GM19193 (cell line): Measurements from ENCODE around the gene NPM3.

Source experiments
- POLR2A ChIP-seq: IDR thresholded peaks from 4 replicates; pipeline ENCODE4 v1.6.1; 2011; ENCODE audit not compliant: insufficient read depth, insufficient read length; ENCODE audit errors: extremely low read depth

Gene NPM3

GRCh38 chr10:101780818-101781654, 2.2 kb downstream of the NPM3 start:
- no peak for TF ChIP-seq POLR2A

- no peak for TF ChIP-seq POLR2A
Observed at GRCh38 chr10:101780187-101780817, 2.9 kb downstream of the NPM3 start.

- TF ChIP-seq POLR2A, result no peak
Observed at GRCh38 chr10:101779544-101780186, 3.6 kb downstream of the NPM3 start.

- no peak for TF ChIP-seq POLR2A
Observed at GRCh38 chr10:101778781-101779543, 4.3 kb downstream of the NPM3 start.

- TF ChIP-seq POLR2A, result no peak
Observed at GRCh38 chr10:101778151-101778780, 5.0 kb downstream of the NPM3 start.

- TF ChIP-seq POLR2A, result no peak
Observed at GRCh38 chr10:101777619-101778145, 5.6 kb downstream of the NPM3 start.

- no peak for TF ChIP-seq POLR2A
Observed at GRCh38 chr10:101776161-101776817, 7.0 kb downstream of the NPM3 start.

GRCh38 chr10:101775273-101776160, 7.7 kb downstream of the NPM3 start, which contains the start of gene FGF8:
Gene FGF8 (minus strand): TSS chr10:101776114. CDS start chr10:101775900, 214 bp downstream.
- TF ChIP-seq POLR2A, result no peak

GRCh38 chr10:101774589-101775272, 8.5 kb downstream of the NPM3 start:
- no peak for TF ChIP-seq POLR2A

GRCh38 chr10:101773923-101774588, 9.2 kb downstream of the NPM3 start:
- no peak for TF ChIP-seq POLR2A

- no peak for TF ChIP-seq POLR2A
Observed at GRCh38 chr10:101772895-101773761, 10.1 kb downstream of the NPM3 start.
